GM12874 (cell line): ENCODE data around the gene SEMA3E.

Experiments used
- TF ChIP-seq, protein P1 (sequence below): IDR thresholded peaks from 2 replicates; pipeline ENCODE4 v1.5.1; 2011; ENCODE audit warnings: low read depth, mild to moderate bottlenecking, control low read depth, low read length, moderate library complexity; ENCODE audit not compliant: insufficient read depth

SEMA3E gene

DNA sequence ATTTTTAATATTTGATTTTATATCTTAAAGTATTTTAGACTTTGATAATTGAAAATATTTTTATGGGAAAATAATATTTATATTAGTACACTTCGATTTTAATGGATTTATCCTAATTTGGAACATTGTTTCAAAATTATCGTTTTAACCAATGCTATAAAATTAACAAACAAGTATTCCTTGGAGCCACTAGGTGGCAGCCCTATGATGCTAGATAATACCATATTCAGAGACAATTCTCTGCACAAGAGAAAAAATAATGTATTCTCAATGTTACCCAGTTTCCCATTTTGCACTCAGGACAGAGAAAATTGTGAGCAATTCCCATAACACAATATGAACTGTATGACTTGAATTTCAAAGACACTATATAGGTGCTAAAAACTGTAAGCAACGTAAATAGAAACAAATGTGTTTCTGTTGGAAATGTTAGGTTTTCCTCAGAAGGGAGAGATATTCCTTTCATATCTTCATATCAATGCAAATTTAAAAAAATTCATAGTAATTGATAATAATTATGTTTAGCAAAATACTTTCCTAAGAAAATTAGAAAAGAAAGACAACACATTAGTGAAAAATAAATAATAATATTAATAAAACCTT, 237.8 kb downstream of the SEMA3E start:
- TF ChIP-seq, protein P1, sequence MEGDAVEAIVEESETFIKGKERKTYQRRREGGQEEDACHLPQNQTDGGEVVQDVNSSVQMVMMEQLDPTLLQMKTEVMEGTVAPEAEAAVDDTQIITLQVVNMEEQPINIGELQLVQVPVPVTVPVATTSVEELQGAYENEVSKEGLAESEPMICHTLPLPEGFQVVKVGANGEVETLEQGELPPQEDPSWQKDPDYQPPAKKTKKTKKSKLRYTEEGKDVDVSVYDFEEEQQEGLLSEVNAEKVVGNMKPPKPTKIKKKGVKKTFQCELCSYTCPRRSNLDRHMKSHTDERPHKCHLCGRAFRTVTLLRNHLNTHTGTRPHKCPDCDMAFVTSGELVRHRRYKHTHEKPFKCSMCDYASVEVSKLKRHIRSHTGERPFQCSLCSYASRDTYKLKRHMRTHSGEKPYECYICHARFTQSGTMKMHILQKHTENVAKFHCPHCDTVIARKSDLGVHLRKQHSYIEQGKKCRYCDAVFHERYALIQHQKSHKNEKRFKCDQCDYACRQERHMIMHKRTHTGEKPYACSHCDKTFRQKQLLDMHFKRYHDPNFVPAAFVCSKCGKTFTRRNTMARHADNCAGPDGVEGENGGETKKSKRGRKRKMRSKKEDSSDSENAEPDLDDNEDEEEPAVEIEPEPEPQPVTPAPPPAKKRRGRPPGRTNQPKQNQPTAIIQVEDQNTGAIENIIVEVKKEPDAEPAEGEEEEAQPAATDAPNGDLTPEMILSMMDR, result peak; percentile 29; the same call in 1 of the 2 replicates

- TF ChIP-seq, protein P1, result no peak
Measured at GRCh38 chr7:83394776-83395175, 254.2 kb downstream of the SEMA3E start.

DNA sequence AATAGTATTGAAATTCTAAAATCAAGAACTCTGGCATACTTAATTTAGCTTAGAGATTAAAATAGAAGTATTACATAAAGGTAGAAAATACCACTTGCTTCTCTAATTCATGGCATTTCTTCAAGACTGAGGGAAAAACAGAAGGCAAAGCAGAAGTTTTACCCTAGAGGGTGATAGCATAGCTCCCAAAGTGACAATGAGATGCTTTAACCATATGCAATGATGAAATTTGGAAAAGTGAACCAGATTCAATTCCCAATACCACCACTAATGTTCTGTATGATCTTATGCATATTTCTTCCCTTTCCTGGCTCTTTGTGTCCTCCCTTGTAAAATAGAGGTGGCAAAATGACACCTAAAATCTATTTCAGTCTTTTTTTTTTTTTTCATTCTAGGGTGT, 260.5 kb downstream of the SEMA3E start:
- TF ChIP-seq, protein P1, result no peak

- TF ChIP-seq, protein P1, result no peak
Measured at GRCh38 chr7:83366629-83367028, 282.3 kb downstream of the SEMA3E start.

DNA sequence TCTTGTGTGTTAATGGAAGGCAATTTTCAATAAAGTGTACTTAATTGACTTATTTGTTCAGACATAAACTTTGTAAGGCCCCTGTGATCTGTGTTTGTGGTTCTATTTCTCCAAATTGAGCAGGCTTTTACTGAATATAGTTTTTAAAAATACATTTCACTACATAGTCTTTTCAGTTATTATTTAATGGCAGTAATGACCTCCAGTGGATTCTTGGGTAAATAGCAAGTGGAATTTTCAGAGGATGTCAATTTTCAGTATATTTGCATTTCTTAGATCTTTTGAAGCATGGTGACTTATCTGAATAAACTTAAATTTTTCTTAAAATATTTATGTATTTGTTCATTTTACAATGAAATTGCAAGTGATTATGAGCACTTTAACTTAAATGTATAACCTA, 283.2 kb downstream of the SEMA3E start:
- TF ChIP-seq, protein P1, result no peak

DNA sequence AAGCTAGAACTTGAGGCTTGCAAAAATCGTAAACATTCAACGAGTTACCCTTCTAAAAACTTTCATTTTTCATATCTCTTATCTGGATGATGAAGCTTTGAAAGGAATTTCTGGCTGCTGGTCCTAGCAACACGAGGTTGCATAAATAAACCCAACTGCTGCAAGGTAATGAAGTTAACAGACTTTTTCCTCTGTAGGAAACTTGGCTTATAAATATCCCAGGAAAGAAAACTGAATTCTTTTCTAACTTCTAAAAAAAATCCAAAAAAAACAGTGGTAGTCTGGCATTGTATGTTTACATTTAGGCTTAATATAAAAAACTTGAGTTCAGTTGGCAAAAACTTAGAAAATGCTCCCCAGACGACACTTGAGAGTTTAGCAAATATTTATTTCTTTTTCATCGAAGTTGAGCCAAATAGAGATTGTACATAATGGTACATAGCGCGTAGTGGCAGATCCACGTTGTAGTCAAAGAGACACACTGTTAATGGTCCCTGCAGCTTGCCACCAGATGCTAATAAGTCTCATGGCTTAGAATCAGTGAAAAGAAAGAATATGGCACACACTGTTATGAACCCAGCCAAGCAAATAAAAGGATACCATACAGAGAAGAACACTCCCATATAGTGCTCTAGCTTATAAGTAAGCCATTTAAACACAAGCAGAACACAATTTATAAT, 285.9 kb downstream of the SEMA3E start:
- TF ChIP-seq, protein P1, result no peak

- TF ChIP-seq, protein P1, result no peak
Measured at GRCh38 chr7:83359108-83359507, 289.8 kb downstream of the SEMA3E start.
